ENCODE measurements around the gene ZNF407. TPM values are rescaled to one million over a fixed set of nuclear protein-coding genes. Genes with fewer than 3 reads are reported as not detected.

Gene ZNF407
- total RNA-seq, 1 donor from 2014 or later, result 8.7 TPM

DNA sequence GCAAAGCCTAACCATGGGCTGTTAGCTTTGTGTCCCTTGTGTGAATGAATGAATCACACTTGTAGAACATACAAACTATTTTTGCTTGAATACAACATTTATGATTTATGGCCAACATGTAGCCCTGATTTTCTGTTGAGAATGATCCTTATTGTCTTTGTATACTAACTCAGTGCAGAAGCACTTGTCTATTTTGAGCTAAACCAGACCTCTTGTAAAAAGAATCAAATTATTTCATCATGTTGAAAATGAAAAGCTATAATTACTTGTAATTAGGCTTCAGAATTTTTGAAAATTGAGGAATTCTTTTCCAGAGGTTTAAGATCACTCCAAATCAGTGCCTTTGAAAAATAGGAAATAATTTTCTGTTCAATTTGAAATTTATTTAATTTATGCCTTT is 85.9 kb downstream of the ZNF407 start:
- DNase-seq (ENCODE audit: low spot score in 2 of 2), result no peak
- intact Hi-C loops (cut with DNase I), result no loop called here
- TF ChIP-seq, protein P1, sequence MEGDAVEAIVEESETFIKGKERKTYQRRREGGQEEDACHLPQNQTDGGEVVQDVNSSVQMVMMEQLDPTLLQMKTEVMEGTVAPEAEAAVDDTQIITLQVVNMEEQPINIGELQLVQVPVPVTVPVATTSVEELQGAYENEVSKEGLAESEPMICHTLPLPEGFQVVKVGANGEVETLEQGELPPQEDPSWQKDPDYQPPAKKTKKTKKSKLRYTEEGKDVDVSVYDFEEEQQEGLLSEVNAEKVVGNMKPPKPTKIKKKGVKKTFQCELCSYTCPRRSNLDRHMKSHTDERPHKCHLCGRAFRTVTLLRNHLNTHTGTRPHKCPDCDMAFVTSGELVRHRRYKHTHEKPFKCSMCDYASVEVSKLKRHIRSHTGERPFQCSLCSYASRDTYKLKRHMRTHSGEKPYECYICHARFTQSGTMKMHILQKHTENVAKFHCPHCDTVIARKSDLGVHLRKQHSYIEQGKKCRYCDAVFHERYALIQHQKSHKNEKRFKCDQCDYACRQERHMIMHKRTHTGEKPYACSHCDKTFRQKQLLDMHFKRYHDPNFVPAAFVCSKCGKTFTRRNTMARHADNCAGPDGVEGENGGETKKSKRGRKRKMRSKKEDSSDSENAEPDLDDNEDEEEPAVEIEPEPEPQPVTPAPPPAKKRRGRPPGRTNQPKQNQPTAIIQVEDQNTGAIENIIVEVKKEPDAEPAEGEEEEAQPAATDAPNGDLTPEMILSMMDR (IDR thresholded peaks at IDR 0.05), result no peak
- no peaks in the 10 kb centered on the region for H3K27me3 ChIP-seq
- H3K36me3 ChIP-seq, result peaks cover 3 to 7% of the 10 kb centered on the region in 2 donors
- no peaks in the 10 kb centered on the region for H3K4me1 ChIP-seq
- no peak overlapping the region for H3K4me3 ChIP-seq
- H3K9me3 ChIP-seq, result no peaks in the 10 kb centered on the region
- H3K27ac ChIP-seq, result no peak overlapping the region

DNA sequence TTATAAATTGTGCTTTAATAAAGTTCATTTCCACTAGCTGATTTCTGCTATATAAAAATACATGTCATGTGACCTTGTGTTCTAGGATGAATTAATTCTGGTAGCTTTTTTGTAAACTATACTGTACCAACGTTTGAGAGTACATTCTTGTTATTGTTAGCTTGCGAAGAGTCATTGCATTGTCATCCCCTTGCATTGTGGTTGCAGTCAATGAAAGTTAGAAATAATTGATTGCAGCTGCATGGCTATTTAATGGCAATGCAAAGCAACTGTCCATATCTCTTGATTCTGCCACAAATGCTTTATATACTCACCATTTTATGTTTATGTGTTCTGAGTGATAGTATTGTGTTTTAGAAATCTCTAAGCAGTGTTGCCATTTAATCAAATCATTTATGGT is 91.6 kb downstream of the ZNF407 start:
- no peak overlapping the region for H3K4me3 ChIP-seq

DNA sequence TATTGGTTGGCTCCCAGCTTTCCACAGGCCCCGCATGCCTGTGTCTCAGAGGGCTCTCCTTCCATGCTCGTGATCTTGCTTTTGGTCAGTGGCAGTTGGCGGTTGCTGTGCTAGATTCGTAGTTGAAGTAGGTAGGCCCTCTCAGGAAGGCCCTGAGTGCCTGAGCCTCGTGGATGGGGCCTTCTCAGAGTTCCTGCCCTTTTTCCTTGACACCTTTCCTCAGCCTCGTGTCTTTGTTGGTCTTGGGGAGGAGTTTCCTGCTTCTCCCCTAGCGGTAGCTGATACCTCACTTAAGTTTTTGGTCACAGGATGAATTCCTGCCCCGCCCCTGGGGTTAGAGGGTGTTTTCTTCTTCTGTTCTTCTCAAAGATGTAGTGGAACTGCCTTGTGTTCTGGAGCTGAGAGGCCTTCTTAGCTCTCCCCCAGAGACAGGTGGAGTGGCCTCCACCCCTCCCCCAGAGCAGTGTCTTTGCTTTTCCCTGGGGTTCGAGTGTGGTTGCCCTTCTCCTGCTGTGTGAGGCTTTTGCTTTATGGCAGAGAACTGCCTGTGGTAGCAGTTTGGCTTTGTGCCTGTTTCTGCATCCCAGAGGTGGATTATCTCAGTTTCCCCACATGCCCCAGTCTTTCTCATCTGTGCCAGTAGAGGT is 94.8 kb downstream of the ZNF407 start:
- DNase-seq (ENCODE audit: low spot score in 2 of 2), result no peak
- intact Hi-C loops (cut with DNase I), result no loop called here
- H3K27ac ChIP-seq, result no peak overlapping the region
- H3K9me3 ChIP-seq, result no peaks in the 10 kb centered on the region
- no peaks in the 10 kb centered on the region for H3K4me1 ChIP-seq
- no peaks in the 10 kb centered on the region for H3K27me3 ChIP-seq
- TF ChIP-seq, protein P1 (IDR thresholded peaks at IDR 0.05), result no peak
- no peak overlapping the region for H3K4me3 ChIP-seq
- H3K36me3 ChIP-seq, result no peaks in the 10 kb centered on the region

More for the DNA sequence above, 91.6 kb downstream of the ZNF407 start:
- no peaks in the 10 kb centered on the region for H3K9me3 ChIP-seq
- peaks cover 0 to 7% of the 10 kb centered on the region in 2 donors for H3K36me3 ChIP-seq
- H3K27ac ChIP-seq, result no peak overlapping the region
- no peaks in the 10 kb centered on the region for H3K27me3 ChIP-seq
- TF ChIP-seq, protein P1 (IDR thresholded peaks at IDR 0.05), result no peak
- no peaks in the 10 kb centered on the region for H3K4me1 ChIP-seq
- no peak for DNase-seq (ENCODE audit: low spot score in 2 of 2)
- intact Hi-C loops (cut with DNase I), result no loop called here

DNA sequence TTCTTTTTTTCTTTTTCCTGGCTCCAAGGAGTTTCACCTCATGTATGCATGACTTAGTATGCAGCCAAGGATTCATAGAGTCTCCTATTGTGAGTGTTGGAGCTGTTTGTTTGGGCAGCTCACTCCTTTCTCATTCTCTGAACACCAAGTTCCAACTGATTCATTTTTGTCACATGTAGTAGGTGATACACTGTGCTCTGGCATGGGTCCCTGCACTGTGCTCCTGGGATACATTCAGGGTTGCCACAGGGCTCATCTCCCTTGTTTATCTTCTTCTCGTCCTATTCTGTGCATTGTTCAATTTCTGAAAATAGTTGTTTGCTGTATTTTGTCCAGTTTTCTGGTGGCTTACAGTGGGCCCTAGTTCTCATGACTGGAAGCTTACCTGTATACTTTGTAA is 96.8 kb downstream of the ZNF407 start:
- Histone ChIP-seq H3K9me3 (no peaks in the 10 kb centered on the region), H3K27me3 (no peaks in the 10 kb centered on the region), H3K4me3 (no peak overlapping the region), H3K4me1 (no peaks in the 10 kb centered on the region), H3K27ac (no peak overlapping the region), H3K36me3 (no peaks in the 10 kb centered on the region)
- TF ChIP-seq, protein P1 (IDR thresholded peaks at IDR 0.05), result no peak
- no peak for DNase-seq (ENCODE audit: low spot score in 2 of 2)
- intact Hi-C loops (cut with DNase I), result no loop called here

DNA sequence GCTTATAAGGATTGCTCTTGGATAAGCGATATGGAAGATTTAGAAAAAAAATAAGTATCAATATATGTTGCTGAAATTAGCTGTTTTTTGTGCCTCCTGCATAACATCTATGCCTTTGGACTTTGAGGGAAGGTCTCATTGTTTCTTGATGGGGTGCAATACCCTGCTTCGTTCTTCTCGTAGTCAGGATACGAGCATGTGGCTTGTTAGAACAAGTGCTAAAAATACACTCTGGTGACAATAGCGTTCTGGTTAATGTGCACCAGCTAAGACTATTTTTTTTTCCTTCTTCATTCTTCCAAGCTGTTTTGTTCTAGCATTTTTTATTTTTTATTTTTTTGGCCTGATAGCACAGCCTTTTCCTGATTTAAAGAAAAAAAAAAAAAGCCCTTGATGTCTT is 97.5 kb downstream of the ZNF407 start:
- H3K9me3 ChIP-seq, result no peaks in the 10 kb centered on the region
- no peaks in the 10 kb centered on the region for H3K27me3 ChIP-seq
- no peaks in the 10 kb centered on the region for H3K4me1 ChIP-seq
- no peak overlapping the region for H3K4me3 ChIP-seq
- no peak overlapping the region for H3K27ac ChIP-seq
- no peak for DNase-seq (ENCODE audit: low spot score in 2 of 2)
- TF ChIP-seq, protein P1 (IDR thresholded peaks at IDR 0.05), result no peak
- intact Hi-C loops (cut with DNase I), result no loop called here
- H3K36me3 ChIP-seq, result no peaks in the 10 kb centered on the region

DNA sequence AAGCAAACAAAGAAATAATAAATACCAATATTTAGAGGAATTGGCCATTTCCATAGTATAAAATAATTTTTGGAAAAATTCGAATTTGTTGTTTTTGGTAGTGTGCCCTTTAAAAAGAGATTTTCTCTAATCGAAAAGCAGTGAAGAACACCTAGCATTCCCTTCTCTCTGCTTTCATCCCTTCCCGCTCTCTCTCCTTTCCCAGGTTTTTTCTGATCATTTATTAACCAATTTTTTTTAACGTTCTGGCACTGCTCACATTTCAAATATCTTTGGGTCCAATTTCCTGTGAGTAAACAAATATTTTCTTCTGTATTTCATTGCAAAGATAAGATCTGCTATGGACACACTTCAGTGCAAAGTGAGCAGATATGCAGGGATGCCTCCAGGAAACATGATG is 101.2 kb downstream of the ZNF407 start:
- no peak for DNase-seq (ENCODE audit: low spot score in 2 of 2)
- intact Hi-C loops (cut with DNase I), result no loop called here
- Histone ChIP-seq H3K4me3 (no peak overlapping the region), H3K9me3 (no peaks in the 10 kb centered on the region), H3K27ac (no peak overlapping the region), H3K4me1 (no peaks in the 10 kb centered on the region), H3K27me3 (no peaks in the 10 kb centered on the region), H3K36me3 (no peaks in the 10 kb centered on the region)
- TF ChIP-seq, protein P1 (IDR thresholded peaks at IDR 0.05), result no peak

Measured in ascending aorta (tissue), 2 donors.